ENCODE measurements around the gene PLAU. TPM values are rescaled to one million over a fixed set of nuclear protein-coding genes. Genes with fewer than 3 reads are reported as not detected.
A peak's percentile ranks its signal among the peaks of the same experiment; 100 is the strongest.
"Not testable (repeated sequence)": the region's sequence is repeated elsewhere in the genome, so short reads cannot be mapped to it uniquely, and the experiment has no call there.

The PLAU gene
- total RNA-seq, 4 donors from 2014 or later, result 8.8 to 15.9 (median 11.9) TPM

DNA sequence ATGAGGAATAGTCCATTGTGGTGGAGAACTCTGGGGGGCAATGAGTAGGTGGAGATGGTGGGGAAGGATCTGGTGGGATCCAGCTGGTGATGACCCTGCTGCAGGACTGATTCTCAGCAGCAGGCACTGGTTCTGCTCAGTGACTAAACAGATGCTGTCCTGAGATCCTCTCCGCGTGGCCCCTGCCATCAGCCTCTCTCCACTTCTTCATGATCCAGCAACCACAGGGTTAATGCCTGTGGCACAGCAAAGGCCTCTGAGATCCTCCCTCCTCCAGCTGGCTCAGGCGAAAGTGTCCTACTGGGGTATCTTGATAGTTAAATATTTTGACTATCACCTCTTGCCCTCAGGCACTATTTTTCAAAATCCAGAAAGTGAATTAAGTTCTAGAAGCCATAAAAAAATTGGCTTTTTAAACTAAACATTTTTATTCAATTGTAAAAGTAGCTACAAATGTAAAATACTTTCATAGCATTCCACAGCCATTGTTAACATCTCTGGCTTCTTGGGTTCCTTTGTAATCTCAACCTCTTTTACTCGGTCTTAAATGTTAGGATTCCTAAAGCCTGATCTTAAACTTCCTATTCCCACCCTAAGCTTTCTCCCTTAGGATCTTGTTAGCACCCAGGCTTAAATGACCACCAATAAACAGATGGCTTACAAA lies 13.1 kb downstream of the PLAU start:
- Histone ChIP-seq H3K27ac (no peak overlapping the region), H3K36me3 (no peaks in the 10 kb centered on the region), H3K27me3 (no peaks in the 10 kb centered on the region), H3K4me1 (peaks cover 5 to 47% (median 15%) of the 10 kb centered on the region in 3 donors), H3K4me3 (no peak overlapping the region), H3K9me3 (no peaks in the 10 kb centered on the region)
- intact Hi-C loops (cut with DNase I), result no loop called here
- WGBS, 2 donors, result 36 to 57% methylated on average over 4 of the region's 4 CpGs
- TF ChIP-seq, protein P1, sequence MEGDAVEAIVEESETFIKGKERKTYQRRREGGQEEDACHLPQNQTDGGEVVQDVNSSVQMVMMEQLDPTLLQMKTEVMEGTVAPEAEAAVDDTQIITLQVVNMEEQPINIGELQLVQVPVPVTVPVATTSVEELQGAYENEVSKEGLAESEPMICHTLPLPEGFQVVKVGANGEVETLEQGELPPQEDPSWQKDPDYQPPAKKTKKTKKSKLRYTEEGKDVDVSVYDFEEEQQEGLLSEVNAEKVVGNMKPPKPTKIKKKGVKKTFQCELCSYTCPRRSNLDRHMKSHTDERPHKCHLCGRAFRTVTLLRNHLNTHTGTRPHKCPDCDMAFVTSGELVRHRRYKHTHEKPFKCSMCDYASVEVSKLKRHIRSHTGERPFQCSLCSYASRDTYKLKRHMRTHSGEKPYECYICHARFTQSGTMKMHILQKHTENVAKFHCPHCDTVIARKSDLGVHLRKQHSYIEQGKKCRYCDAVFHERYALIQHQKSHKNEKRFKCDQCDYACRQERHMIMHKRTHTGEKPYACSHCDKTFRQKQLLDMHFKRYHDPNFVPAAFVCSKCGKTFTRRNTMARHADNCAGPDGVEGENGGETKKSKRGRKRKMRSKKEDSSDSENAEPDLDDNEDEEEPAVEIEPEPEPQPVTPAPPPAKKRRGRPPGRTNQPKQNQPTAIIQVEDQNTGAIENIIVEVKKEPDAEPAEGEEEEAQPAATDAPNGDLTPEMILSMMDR (IDR thresholded peaks at IDR 0.05), result no peak
- TF ChIP-seq POLR2A (IDR thresholded peaks at IDR 0.05), result no peak
- no peak for DNase-seq

DNA sequence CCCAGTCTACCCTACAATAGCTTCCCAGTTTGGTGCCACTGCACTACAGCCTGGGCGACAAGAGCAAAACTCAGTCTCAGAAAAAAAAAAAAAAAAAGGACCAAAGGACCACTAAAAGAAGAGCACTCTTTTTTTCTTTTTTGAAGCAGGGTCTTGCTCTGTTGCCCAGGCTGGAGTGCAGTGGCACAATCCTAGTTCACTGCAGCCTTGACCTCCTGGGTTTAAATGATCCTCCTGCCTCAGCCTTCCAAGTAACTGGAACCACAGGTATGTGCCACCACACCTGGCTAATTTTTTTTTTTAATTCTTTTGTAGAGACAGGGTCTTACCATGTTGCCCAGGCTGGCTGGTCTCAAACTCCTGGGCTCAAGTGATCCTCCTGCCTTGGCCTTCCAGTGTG lies 14.0 kb downstream of the PLAU start:
- DNase-seq, result no peak
- WGBS, 2 donors, result 100% methylated on average over 1 of the region's 1 CpG; no CpG with 5 or more reads in 1 of the 2 donors
- intact Hi-C loops (cut with DNase I), result no loop called here
- Histone ChIP-seq H3K9me3 (no peaks in the 10 kb centered on the region), H3K27ac (no peak overlapping the region), H3K4me3 (no peak overlapping the region), H3K4me1 (peaks cover under 1 to 38% (median 7%) of the 10 kb centered on the region in 3 donors), H3K36me3 (no peaks in the 10 kb centered on the region), H3K27me3 (no peaks in the 10 kb centered on the region)
- TF ChIP-seq POLR2A (IDR thresholded peaks at IDR 0.05), result no peak
- TF ChIP-seq, protein P1 (IDR thresholded peaks at IDR 0.05), result no peak

DNA sequence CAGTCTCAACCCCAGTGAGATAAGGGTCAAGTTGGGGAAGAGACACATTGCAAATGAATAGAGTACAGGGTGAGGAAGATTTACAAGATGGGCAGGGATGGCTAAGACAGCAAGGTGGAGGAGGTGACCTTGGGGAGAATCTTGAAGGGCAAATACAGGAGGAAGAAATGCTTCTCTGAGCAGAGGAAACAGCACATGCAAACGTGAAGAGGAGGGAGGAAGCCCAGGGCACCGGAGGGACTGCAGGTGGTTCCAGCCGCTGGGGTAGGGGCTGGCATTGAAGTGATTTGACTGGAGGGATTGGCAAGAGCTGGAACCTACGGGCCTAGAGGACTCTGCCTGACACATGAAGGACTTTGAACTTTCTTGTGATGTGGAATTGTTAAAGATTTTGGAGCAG lies 14.6 kb downstream of the PLAU start:
- H3K27ac ChIP-seq, result no peak overlapping the region
- WGBS, 2 donors, result 67 to 75% methylated on average over 4 of the region's 4 CpGs
- H3K27me3 ChIP-seq, result no peaks in the 10 kb centered on the region
- intact Hi-C loops (cut with DNase I), result no loop called here
- DNase-seq, result no peak
- peaks cover 0 to 37% (median 1%) of the 10 kb centered on the region in 3 donors for H3K4me1 ChIP-seq
- no peak overlapping the region for H3K4me3 ChIP-seq
- no peaks in the 10 kb centered on the region for H3K36me3 ChIP-seq
- TF ChIP-seq, protein P1 (IDR thresholded peaks at IDR 0.05), result no peak
- no peak for TF ChIP-seq POLR2A (IDR thresholded peaks at IDR 0.05)
- no peaks in the 10 kb centered on the region for H3K9me3 ChIP-seq

DNA sequence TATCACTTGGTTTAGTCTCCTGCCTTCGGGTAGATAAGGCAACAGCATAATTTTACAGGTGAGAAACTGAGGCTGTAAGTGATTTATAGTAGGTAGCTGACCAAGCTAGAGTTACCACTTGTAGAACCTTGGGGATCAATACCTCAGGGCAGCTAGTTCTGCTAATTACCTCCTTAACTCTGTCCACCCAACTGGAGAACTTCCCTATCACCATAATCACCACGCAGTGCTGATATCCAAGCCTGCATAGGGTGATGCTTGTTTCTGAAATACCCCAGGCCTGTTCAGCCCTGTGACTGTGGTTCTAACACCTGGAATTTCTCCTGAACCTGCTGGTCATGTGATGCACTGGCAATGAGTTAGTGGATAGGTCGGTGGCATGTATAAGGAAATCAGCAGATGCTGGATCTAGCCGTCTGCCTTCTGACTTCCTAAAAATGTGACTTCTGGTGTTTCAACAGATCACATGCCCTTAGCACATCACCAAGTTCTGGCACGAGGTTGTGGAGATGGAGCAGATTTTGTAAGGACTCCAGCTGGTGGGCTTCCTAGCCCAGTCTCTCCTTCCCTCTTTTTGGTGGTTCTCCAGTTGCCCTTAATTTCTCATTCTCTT lies 15.3 kb downstream of the PLAU start:
- no peak for DNase-seq
- no peak overlapping the region for H3K4me3 ChIP-seq
- TF ChIP-seq, protein P1 (IDR thresholded peaks at IDR 0.05), result no peak
- no peak for TF ChIP-seq POLR2A (IDR thresholded peaks at IDR 0.05)
- no peaks in the 10 kb centered on the region for H3K9me3 ChIP-seq
- H3K27me3 ChIP-seq, result no peaks in the 10 kb centered on the region
- H3K36me3 ChIP-seq, result no peaks in the 10 kb centered on the region
- WGBS, 2 donors, result 86 to 87% methylated on average over 5 of the region's 5 CpGs
- peaks cover 0 to 37% (median 0%) of the 10 kb centered on the region in 3 donors for H3K4me1 ChIP-seq
- intact Hi-C loops (cut with DNase I), result no loop called here
- H3K27ac ChIP-seq, result no peak overlapping the region

DNA sequence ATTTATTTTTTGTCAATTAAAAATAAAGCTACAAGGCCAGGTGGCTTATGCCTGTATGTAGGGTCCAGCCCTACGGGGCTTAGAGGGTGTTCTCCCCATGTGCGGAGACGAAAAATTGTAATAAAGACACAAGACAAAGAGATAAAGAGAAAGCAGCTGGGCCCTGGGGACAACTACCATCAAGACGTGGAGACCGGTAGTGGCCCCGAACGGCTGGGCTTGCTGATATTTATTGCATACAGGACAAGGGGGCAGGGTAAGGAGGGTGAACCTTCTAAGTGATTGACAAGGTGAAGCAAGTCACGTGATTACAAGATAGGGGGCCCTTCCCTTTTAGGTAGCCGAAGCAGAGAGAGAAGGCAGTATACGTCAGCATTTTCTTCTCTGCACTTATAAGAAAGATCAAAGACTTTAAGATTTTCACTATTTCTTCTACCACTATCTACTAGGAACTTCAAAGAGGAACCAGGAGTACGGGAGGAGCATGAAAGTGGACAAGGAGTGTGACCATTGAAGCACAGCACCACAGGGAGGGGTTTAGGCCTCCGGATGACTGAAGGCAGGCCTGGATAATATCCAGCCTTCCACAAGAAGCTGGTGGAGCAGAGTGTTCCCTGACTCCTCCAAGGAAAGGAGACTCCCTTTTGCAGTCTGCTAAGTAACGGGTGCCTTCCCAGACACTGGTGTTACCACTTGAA lies 19.8 kb downstream of the PLAU start:
- DNase-seq; H3K27me3 ChIP-seq; H3K36me3 ChIP-seq; H3K4me3 ChIP-seq; intact Hi-C loops (cut with DNase I); H3K9me3 ChIP-seq: not testable (repeated sequence)
- Histone ChIP-seq H3K27ac (peak overlapping the region in 3 of 4 donors; percentile 11 to 85 (median 38)), H3K4me1 (peaks cover 19 to 57% (median 20%) of the 10 kb centered on the region in 3 donors)
- WGBS, 2 donors, result 83 to 88% methylated on average over 12 to 13 of the region's 13 CpGs
